GM21515 (cell line): ENCODE results near the gene ADAM12.

ENCODE experiments used
- ATAC-seq: cut with Tn5 transposase; IDR thresholded peaks from one replicate; pipeline ENCODE4 v1.9.1; 2021; ENCODE audit not compliant: unreplicated experiment

Gene ADAM12

GRCh38 chr10:126242397-126243260, 145.6 kb downstream of the ADAM12 start:
- no peak for ATAC-seq

DNA sequence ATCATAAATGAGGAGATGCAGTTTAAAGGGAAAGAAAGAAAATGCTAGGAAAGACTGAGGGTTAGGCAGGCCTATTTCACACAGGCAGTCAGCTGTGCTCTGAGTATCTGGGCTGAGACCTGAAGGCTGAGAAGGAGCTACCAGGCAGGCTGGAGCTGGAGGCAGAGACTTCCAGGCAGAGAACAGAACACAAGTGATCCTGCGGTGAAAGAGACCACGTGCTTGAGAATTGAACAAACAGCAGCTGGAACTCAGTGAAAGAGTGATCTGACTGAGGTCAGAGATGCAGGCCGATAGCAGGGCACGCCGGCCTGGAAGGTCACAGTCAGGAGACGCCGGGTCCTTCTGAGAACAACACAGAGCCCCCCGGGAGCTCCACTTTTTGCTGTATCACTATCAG, 147.8 kb downstream of the ADAM12 start:
- no peak for ATAC-seq

- no peak for ATAC-seq
Observed at GRCh38 chr10:126239844-126240243, 148.4 kb downstream of the ADAM12 start.

DNA sequence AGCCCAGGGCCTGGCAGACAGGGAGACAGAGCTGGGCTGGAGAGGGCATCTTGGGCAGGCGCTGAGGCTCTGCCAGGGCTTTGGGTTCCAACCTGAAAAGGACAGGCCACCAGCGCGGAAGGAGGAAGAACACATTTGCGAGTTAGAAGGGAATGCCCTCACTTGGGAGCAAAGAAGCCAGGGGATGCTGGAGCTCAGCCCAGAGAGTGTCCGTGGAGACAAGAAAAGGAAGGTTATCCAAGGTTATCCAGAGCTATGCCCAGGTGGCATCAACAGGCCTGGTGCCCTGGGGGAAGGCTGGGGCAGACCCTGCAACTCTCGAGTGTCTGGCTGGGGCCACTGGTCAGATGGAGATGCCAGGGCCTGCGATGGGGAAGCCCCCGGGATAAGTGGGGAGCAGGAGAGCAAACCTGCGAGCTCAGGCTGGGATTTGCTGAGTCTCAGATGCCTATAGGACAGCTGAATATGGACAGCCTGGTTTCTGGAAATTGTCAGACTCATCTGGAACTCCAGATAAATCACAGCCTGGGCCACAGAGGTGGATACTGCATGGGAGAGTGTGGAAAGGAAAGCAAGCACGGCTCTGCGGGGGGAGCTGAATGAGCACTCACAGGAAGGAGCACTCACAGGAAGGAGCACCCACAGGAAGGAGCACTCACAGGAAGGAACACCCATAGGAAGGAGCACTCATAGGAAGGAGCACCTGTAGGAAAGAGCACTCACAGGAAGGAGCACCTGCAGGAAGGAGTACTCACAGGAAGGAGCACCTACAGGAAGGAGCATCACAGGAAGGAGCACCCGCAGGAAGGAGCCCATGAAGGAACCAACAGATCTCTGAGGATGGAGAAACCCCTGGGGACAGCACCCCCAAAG, 152.1 kb downstream of the ADAM12 start:
- ATAC-seq: no peak

DNA sequence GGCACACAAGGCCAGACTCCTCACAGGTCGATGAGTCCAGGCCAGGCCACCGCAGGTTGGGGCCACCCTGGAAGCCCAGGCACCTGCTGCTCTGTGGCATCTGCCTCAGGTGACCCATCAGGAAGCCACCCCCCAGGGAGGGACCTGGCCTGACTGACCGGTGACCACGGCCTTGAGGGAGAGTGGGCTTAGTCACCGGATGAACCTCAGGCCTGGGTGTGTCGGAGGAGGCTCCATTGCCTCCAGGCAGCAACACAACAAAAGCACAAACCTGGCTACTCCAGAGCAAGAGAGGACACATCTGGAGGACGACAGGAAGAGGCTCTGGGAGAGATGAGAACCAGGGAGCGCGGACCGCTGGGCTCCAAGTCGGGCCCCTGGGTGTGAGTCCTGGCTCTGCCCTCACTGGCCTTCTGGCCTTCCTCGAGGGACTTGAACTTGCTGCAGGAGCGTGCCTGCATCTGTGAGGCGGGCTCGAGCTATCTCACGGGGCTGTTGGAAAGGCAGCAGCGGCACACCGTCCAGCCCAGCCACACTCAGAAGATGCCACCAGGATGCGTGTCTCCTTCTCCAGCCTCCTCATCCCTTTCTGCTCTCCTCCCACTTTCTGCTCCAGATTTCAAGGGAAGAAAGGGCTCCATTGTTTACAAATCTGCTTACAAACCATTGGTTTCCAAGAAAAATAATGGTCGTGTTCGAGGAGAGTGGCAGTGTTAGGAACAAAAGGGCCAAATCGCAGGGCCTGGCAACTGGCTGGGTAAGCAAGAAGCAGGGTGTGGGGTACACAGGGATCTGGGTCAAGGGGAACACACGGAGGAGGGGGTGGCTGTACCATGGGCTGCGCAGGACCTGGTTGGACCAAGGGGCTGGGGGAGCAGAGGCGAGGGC, 152.9 kb downstream of the ADAM12 start:
- no peak for ATAC-seq

- ATAC-seq: no peak
Observed at GRCh38 chr10:126234630-126235029, 153.6 kb downstream of the ADAM12 start.

- ATAC-seq: no peak
Observed at GRCh38 chr10:126233182-126234148, 154.8 kb downstream of the ADAM12 start.

- no peak for ATAC-seq
Observed at GRCh38 chr10:126230587-126230986, 157.7 kb downstream of the ADAM12 start.

DNA sequence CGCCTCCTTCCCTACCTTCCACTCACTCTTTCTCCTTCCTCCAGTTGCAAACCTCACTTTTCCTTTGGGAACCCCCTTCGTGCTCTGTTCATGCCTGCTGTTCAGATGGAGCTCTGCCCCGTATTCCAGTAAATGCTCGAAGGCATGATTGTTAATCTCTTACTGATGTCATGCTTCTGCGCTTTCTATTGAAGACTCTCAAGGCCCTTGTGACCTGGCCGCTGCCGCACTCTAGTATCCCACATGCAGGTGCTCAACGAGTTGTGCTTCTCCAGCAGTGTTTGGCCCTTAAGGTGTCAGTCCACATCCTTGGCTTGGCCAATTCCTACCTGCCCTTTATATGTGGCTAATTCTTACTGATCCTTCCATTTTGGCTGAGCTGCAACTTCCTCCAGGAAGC, 158.6 kb downstream of the ADAM12 start:
- ATAC-seq: no peak

GRCh38 chr10:126227762-126228134, 160.5 kb downstream of the ADAM12 start:
- ATAC-seq: no peak

DNA sequence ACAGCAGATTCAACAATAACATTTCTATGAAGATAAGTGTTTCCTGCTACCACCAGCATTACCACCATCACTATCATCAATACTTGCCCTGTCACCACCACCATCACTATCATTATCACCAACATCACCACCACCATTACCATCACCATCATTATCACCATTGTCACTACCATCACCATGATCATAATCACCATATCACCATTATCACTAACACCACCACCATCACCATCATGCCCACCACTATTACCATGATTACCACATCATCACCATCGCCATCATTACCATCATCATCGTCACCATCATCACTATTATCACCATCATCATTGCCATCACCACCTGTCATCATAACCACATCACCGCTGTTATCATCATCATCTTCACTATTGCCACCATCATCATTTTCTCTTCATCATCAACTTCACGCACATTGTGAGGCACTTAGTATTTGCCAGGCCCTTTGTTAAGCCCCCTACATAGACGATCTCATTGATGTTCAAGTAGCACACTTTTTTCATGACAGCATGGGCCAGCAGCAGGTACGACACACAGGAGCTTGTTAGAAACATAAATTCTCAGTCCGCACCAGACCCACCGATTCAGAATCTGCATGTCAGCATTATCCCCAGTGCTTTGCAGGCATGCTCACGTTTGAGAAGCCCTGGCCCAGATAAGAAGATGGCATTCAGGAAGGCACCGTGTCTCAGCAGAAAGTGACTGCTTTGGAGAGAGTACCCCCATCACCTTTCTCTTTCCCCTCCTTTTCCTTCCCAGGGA, 161.1 kb downstream of the ADAM12 start:
- ATAC-seq: no peak

DNA sequence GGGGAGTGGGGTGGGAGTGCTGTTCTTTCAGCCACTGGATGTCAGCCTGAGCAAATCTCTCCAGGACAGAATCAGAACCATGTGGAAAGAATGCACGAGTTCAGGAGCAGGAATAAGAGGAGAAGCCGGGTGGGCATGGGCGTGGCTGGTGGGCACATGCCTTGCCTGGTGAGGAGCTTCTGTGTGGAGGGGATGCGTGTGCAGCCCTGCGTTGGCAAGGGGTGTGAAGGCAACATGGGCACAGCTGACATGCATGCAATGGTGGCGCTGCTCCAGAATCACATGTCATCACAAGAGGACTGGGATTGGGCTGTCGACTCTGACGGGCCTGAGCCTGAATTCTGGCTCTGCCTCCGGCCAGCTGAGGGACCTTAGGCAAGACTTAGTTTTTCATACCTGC, 162.1 kb downstream of the ADAM12 start:
- no peak for ATAC-seq

DNA sequence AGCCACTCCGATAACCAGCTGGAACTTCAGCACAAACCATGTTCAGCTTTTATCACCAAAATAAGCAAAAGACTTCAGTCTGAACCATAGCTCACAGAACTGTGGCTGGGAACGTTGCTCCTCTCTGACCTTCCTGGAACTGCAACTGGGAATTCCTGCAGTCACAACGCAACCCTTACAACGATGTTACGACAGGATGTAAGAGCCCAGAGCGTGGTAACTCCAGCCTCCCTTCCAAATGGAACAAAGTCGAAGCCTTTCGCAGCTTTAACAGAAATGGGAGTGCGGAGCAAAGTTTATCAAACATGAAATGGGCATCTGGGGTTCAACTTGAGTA, 162.6 kb downstream of the ADAM12 start:
- ATAC-seq: no peak

DNA sequence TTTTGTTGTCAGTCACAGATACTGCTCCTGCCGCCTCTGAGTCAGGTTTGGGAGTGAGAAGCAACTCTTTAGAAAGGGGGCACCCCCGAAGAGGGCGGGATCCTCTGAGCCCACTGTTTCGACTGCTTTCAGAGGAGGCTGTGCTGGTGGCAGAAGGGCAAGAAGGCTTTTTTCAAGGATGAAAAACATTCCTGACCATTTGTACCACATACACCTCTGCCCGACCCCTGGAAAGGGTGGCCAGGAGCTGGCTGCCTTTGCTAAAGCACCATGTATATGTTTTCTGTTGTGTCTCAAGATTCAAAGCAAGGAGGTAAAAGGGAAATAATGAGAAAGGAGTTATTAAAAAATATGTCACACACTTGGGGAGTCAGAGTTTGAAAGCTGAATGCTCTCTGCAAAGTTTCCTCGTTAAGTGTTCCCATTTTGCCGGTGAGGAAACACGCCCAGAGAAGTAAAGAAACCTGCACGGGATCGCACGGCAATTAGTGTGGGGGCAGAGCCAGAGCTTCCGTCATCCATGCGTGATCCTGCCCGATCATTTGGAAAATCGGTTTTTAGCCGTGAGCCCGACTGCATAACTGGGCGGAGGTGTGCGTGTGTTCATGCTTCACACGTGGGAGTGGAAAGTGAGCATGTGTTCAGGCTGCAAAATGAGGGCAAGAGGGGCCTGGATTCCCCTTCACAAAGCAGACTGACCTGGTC, 163.2 kb downstream of the ADAM12 start:
- ATAC-seq: no peak

- ATAC-seq: no peak
Observed at GRCh38 chr10:126223512-126224067, 164.7 kb downstream of the ADAM12 start.

GRCh38 chr10:126222736-126223511, 165.4 kb downstream of the ADAM12 start:
- ATAC-seq: no peak

GRCh38 chr10:126221874-126222273, 166.4 kb downstream of the ADAM12 start:
- no peak for ATAC-seq
